HG02798 (cell line): ENCODE data around the gene EMILIN1.
"Not testable (repeated sequence)": the region's sequence is repeated elsewhere in the genome, so short reads cannot be mapped to it uniquely, and the experiment has no call there.

Source experiments
- ATAC-seq: cut with Tn5 transposase; IDR thresholded peaks from one replicate; pipeline ENCODE4 v1.9.1; 2021; ENCODE audit warnings: mild to moderate bottlenecking; ENCODE audit not compliant: unreplicated experiment, poor library complexity

EMILIN1 gene

GRCh38 chr2:27117995-27118524, 39.6 kb downstream of the EMILIN1 start:
- ATAC-seq, result no peak

GRCh38 chr2:27118525-27119329, 40.3 kb downstream of the EMILIN1 start, which contains the start of gene CGREF1:
TSS of gene CGREF1 (minus strand) at chr2:27119128. CDS start at chr2:27104366, 14,762 bp downstream.
- no peak for ATAC-seq

- not testable (repeated sequence) for ATAC-seq
Observed at GRCh38 chr2:27119330-27119670, 40.9 kb downstream of the EMILIN1 start.

- no peak for ATAC-seq
Observed at GRCh38 chr2:27121906-27122305, 43.5 kb downstream of the EMILIN1 start.

- ATAC-seq, result no peak
Observed at GRCh38 chr2:27122791-27123190, 44.4 kb downstream of the EMILIN1 start.

GRCh38 chr2:27123302-27124150, 45.1 kb downstream of the EMILIN1 start, which contains the start of gene ABHD1:
TSS of gene ABHD1 (plus strand) at chr2:27123815. CDS start at chr2:27123949, 134 bp downstream.
- ATAC-seq, result peak; percentile 61

- ATAC-seq, result no peak
Observed at GRCh38 chr2:27125104-27125503, 46.7 kb downstream of the EMILIN1 start.

- no peak for ATAC-seq
Observed at GRCh38 chr2:27126252-27126710, 47.9 kb downstream of the EMILIN1 start.

- ATAC-seq, result no peak
Observed at GRCh38 chr2:27127883-27128667, 49.7 kb downstream of the EMILIN1 start.

- ATAC-seq, result no peak
Observed at GRCh38 chr2:27128668-27129571, 50.5 kb downstream of the EMILIN1 start.

- no peak for ATAC-seq
Observed at GRCh38 chr2:27130396-27130795, 52.0 kb downstream of the EMILIN1 start.

- ATAC-seq, result no peak
Observed at GRCh38 chr2:27131429-27131828, 53.0 kb downstream of the EMILIN1 start.

GRCh38 chr2:27133195-27133875, 54.9 kb downstream of the EMILIN1 start:
- ATAC-seq, result no peak

GRCh38 chr2:27133905-27134780, 55.7 kb downstream of the EMILIN1 start, which contains the start of gene PREB:
TSS of gene PREB (minus strand) at chr2:27134636. CDS start at chr2:27134421, 215 bp downstream.
- peak; percentile 93 for ATAC-seq

- no peak for ATAC-seq
Observed at GRCh38 chr2:27134781-27135477, 56.5 kb downstream of the EMILIN1 start.

- no peak for ATAC-seq
Observed at GRCh38 chr2:27135478-27135955, 57.1 kb downstream of the EMILIN1 start.
